ENCODE measurements around the gene ACAD8.

ACAD8 gene

DNA sequence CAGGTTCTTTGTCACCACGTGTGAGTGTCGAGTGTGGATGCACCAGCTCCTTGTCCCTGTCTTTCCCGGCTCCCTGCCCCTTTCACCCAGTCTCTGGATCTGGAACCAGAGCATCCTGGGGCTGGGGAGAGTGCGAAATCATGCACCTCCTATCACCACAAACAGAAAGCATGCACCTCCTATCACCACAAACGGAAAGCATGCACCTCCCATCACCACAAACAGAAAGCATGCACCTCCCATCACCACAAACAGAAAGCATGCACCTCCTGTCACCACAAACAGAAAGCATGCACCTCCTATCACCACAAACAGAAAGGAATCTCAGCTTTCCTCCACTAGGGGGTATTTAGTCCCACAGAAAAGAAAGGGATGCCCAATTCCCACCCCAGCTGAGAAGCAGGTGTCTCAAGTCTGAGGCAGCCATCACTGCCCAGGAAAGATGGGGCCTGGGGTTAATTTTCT, 16.9 kb downstream of the ACAD8 start:
- TF ChIP-seq, protein P1, sequence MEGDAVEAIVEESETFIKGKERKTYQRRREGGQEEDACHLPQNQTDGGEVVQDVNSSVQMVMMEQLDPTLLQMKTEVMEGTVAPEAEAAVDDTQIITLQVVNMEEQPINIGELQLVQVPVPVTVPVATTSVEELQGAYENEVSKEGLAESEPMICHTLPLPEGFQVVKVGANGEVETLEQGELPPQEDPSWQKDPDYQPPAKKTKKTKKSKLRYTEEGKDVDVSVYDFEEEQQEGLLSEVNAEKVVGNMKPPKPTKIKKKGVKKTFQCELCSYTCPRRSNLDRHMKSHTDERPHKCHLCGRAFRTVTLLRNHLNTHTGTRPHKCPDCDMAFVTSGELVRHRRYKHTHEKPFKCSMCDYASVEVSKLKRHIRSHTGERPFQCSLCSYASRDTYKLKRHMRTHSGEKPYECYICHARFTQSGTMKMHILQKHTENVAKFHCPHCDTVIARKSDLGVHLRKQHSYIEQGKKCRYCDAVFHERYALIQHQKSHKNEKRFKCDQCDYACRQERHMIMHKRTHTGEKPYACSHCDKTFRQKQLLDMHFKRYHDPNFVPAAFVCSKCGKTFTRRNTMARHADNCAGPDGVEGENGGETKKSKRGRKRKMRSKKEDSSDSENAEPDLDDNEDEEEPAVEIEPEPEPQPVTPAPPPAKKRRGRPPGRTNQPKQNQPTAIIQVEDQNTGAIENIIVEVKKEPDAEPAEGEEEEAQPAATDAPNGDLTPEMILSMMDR (IDR thresholded peaks at IDR 0.05): no peak
- no peak overlapping the region for H3K27ac ChIP-seq
- H3K9me3 ChIP-seq: no peaks in the 10 kb centered on the region
- H3K36me3 ChIP-seq: peaks cover 0 to 2% (median under 1%) of the 10 kb centered on the region in 3 donors
- intact Hi-C loops (cut with DNase I; ENCODE audit: low total_unique reads): no loop called here
- no peak for DNase-seq
- peaks cover 0 to 40% of the 10 kb centered on the region in 2 donors for H3K27me3 ChIP-seq
- no peak overlapping the region for H3K4me3 ChIP-seq
- no peaks in the 10 kb centered on the region for H3K4me1 ChIP-seq

DNA sequence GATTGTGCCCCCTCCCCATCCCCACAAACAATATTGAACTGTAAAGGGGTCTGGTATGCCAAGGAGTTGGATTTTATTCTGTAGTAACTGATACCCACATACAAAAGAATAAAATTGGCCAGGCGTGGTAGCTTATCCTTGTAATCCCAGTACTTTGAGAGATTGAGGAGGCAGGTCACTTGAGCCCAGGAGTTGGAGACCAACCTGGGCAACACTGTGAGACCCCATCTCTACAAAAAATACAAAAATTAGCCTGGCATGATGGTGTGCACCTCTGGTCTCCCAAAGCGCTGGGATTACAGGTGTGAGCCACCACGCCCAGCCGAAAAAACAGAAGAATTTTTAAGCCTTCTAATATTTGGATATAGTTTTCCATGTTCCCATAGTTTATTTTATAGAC, 18.6 kb downstream of the ACAD8 start:
- TF ChIP-seq, protein P1 (IDR thresholded peaks at IDR 0.05): no peak
- no peak for DNase-seq
- Histone ChIP-seq H3K36me3 (no peaks in the 10 kb centered on the region), H3K4me1 (peaks cover 0 to 16% (median 14%) of the 10 kb centered on the region in 4 donors), H3K27ac (no peak overlapping the region), H3K27me3 (peaks cover 0 to 57% of the 10 kb centered on the region in 2 donors), H3K9me3 (no peaks in the 10 kb centered on the region), H3K4me3 (no peak overlapping the region)
- intact Hi-C loops (cut with DNase I; ENCODE audit: low total_unique reads): no loop called here

- intact Hi-C loops (cut with DNase I; ENCODE audit: low total_unique reads): no loop called here
- no peak overlapping the region for H3K4me3 ChIP-seq
- no peak overlapping the region for H3K27ac ChIP-seq
- DNase-seq: no peak
- TF ChIP-seq, protein P1 (IDR thresholded peaks at IDR 0.05): no peak
- peaks cover 0 to 63% of the 10 kb centered on the region in 2 donors for H3K27me3 ChIP-seq
- H3K9me3 ChIP-seq: no peaks in the 10 kb centered on the region
- H3K4me1 ChIP-seq: peaks cover 0 to 23% (median 17%) of the 10 kb centered on the region in 4 donors
- no peaks in the 10 kb centered on the region for H3K36me3 ChIP-seq
Measured at GRCh38 chr11:134272381-134273316, 19.3 kb downstream of the ACAD8 start.

GRCh38 chr11:134273317-134273712, 19.9 kb downstream of the ACAD8 start:
- intact Hi-C loops (cut with DNase I; ENCODE audit: low total_unique reads): no loop called here
- Histone ChIP-seq H3K4me1 (peaks cover 0 to 23% (median 17%) of the 10 kb centered on the region in 4 donors), H3K36me3 (no peaks in the 10 kb centered on the region), H3K4me3 (no peak overlapping the region), H3K27me3 (peaks cover 0 to 70% of the 10 kb centered on the region in 2 donors), H3K9me3 (peaks cover 0 to 2% (median 0%) of the 10 kb centered on the region in 3 donors), H3K27ac (no peak overlapping the region)
- TF ChIP-seq, protein P1 (IDR thresholded peaks at IDR 0.05): no peak
- no peak for DNase-seq

DNA sequence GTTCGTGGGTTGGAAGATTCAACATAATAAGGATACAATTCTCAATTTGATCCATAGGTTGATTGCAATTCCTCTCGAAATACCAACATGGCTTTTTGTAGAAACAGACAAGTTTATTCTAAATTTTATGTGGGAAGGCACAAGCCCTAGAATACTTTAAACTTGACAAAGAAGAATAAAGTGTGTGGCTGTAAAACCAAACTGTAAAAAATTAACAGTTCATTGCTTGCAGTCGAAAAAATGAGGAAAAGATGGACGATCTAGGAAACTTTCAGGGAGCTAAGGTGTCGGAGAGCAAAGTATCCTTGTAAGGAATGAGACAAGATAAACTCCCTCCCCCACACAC, 21.8 kb downstream of the ACAD8 start:
- H3K9me3 ChIP-seq: peaks cover 0 to 5% (median 0%) of the 10 kb centered on the region in 3 donors
- no peak for DNase-seq
- TF ChIP-seq, protein P1 (IDR thresholded peaks at IDR 0.05): no peak
- peaks cover 0 to 23% (median 17%) of the 10 kb centered on the region in 4 donors for H3K4me1 ChIP-seq
- H3K27me3 ChIP-seq: peaks cover 0 to 70% of the 10 kb centered on the region in 2 donors
- no peak overlapping the region for H3K27ac ChIP-seq
- intact Hi-C loops (cut with DNase I; ENCODE audit: low total_unique reads): no loop called here
- no peak overlapping the region for H3K4me3 ChIP-seq
- no peaks in the 10 kb centered on the region for H3K36me3 ChIP-seq
